IMR-90 (cell line): ENCODE measurements around the gene COL24A1. TPM values are rescaled to one million over a fixed set of nuclear protein-coding genes. Genes with fewer than 3 reads are reported as not detected.

Experiments used
- ATAC-seq: fragments of 200-7000 bp; cut with Tn5 transposase; 2 replicates; pipeline ENCODE4 v1.9.1; 2020; ENCODE audit warnings: low read depth, mild to moderate bottlenecking, moderate library complexity
- BruUV-seq: library from RNA; stranded (reverse); fragments of 400-500 nt; replicated peaks from 2 replicates; lab custom pipeline; 2021; lab: Mats Ljungman, UMichigan
- CTCF ChIA-PET: fragments of 300-600 bp; formaldehyde crosslinking; extraction: SDS; loops from one replicate; lab custom pipeline; 2021; ENCODE audit warnings: antibody characterized with exemption; lab: Yijun Ruan, JAX
- POLR2A ChIA-PET: fragments of 300-600 bp; sonication (Branson Sonifier 250); formaldehyde crosslinking; loops from one replicate; lab custom pipeline; 2022; ENCODE audit warnings: antibody characterized with exemption; ENCODE audit not compliant: unreplicated experiment; lab: Charles Lee
- DNase-seq: peaks from one replicate; pipeline ENCODE4 v3.0.0; 2013
- H2AFZ ChIP-seq: replicated peaks from 2 replicates; pipeline ENCODE3; 2013; ENCODE audit warnings: low read length, mild to moderate bottlenecking; ENCODE audit not compliant: poor library complexity
- H2AK5ac ChIP-seq: 2 replicates; pipeline ENCODE4 v1.6.1; 2013; ENCODE audit warnings: low read depth, low read length, inconsistent platforms
- H2AK9ac ChIP-seq: replicated peaks from 2 replicates; pipeline ENCODE3; 2013; ENCODE audit warnings: mild to moderate bottlenecking, low read depth, low read length, moderate library complexity; ENCODE audit not compliant: poor library complexity
- H2BK120ac ChIP-seq: 2 replicates; pipeline ENCODE4 v1.6.1; 2013; ENCODE audit warnings: low read depth, low read length, inconsistent platforms
- H2BK15ac ChIP-seq: 3 replicates; pipeline ENCODE4 v1.6.1; 2013; ENCODE audit warnings: low read depth, low read length, inconsistent platforms
- H2BK20ac ChIP-seq: 2 replicates; pipeline ENCODE4 v1.6.1; 2013; ENCODE audit warnings: low read depth, mild to moderate bottlenecking, inconsistent platforms, low read length, moderate library complexity
- H2BK5ac ChIP-seq: 2 replicates; pipeline ENCODE4 v1.6.1; 2013; ENCODE audit warnings: mild to moderate bottlenecking, low read depth, low read length, inconsistent platforms; ENCODE audit not compliant: poor library complexity, severe bottlenecking
- H3K14ac ChIP-seq: replicated peaks from 2 replicates; pipeline ENCODE4 v1.6.1; 2013; ENCODE audit warnings: low read depth, low read length, inconsistent platforms
- H3K18ac ChIP-seq: 2 replicates; pipeline ENCODE4 v1.6.1; 2013; ENCODE audit warnings: low read depth, low read length, control low read depth
- H3K23ac ChIP-seq: 2 replicates; pipeline ENCODE4 v1.6.1; 2013; ENCODE audit warnings: low read depth, low read length, inconsistent platforms
- H3K27ac ChIP-seq: 2 replicates; pipeline ENCODE4 v1.5.1; 2013; ENCODE audit warnings: mild to moderate bottlenecking, control low read depth, low read length; ENCODE audit not compliant: insufficient read depth
- H3K27me3 ChIP-seq: 2 replicates; pipeline ENCODE4 v1.6.1; 2013; ENCODE audit warnings: low read length; ENCODE audit not compliant: control insufficient read depth, insufficient read depth
- H3K36me3 ChIP-seq: 2 replicates; pipeline ENCODE4 v1.6.1; 2013; ENCODE audit warnings: low read length, mixed read lengths; ENCODE audit not compliant: control insufficient read depth, insufficient read depth
- H3K4ac ChIP-seq: 2 replicates; pipeline ENCODE4 v1.6.1; 2013; ENCODE audit warnings: low read depth, low read length, inconsistent platforms
- H3K4me1 ChIP-seq: 2 replicates; pipeline ENCODE4 v1.6.1; 2013; ENCODE audit warnings: low read length, mixed read lengths; ENCODE audit not compliant: control insufficient read depth, insufficient read depth
- H3K4me2 ChIP-seq: 2 replicates; pipeline ENCODE4 v1.6.1; 2013; ENCODE audit warnings: low read depth, mild to moderate bottlenecking, control low read depth, low read length, moderate library complexity
- H3K4me3 ChIP-seq: 2 replicates; pipeline ENCODE4 v1.5.1; 2013; ENCODE audit warnings: low read depth, mild to moderate bottlenecking, control low read depth, low read length, moderate library complexity; ENCODE audit not compliant: insufficient read depth
- H3K56ac ChIP-seq: 2 replicates; pipeline ENCODE4 v1.6.1; 2013; ENCODE audit warnings: low read length, inconsistent platforms; ENCODE audit not compliant: insufficient read depth; ENCODE audit errors: extremely low read depth
- H3K79me1 ChIP-seq, 2 experiments: 2 replicates each; pipeline ENCODE4 v1.6.1; 2013; ENCODE audit warnings: low read length in 2 of 2, inconsistent platforms in 1 of 2, low read depth in 1 of 2
- H3K9ac ChIP-seq: 2 replicates; pipeline ENCODE4 v1.6.1; 2013; ENCODE audit warnings: low read depth, low read length, control low read depth
- H3K9me1 ChIP-seq: 2 replicates; pipeline ENCODE4 v1.6.1; 2013; ENCODE audit warnings: low read length, inconsistent platforms; ENCODE audit not compliant: insufficient read depth
- H3K9me3 ChIP-seq: 2 replicates; pipeline ENCODE4 v1.6.1; 2013; ENCODE audit warnings: low read length; ENCODE audit not compliant: control insufficient read depth, insufficient read depth
- H4K20me1 ChIP-seq: 2 replicates; pipeline ENCODE4 v1.6.1; 2013; ENCODE audit warnings: low read length, inconsistent platforms; ENCODE audit not compliant: insufficient read depth
- H4K5ac ChIP-seq: 2 replicates; pipeline ENCODE4 v1.6.1; 2013; ENCODE audit warnings: mild to moderate bottlenecking, low read depth, low read length, control low read depth
- H4K8ac ChIP-seq, 2 experiments: 2 replicates each; pipeline ENCODE4 v1.6.1; 2013; ENCODE audit warnings: low read depth in 2 of 2, low read length in 2 of 2, control low read depth in 1 of 2, inconsistent platforms in 1 of 2
- H4K91ac ChIP-seq: 2 replicates; pipeline ENCODE4 v1.6.1; 2013; ENCODE audit warnings: low read depth, low read length, inconsistent platforms; ENCODE audit not compliant: insufficient read depth
- BHLHE40 ChIP-seq: fragments of 150-350 bp; IDR thresholded peaks from 2 replicates; pipeline ENCODE4 v1.6.1; 2016; ENCODE audit warnings: mild to moderate bottlenecking, low read depth, low read length
- CEBPB ChIP-seq: IDR thresholded peaks from 2 replicates; pipeline ENCODE4 v1.6.1; 2012; ENCODE audit warnings: low read depth, low read length, improper control_type of control experiment
- CHD1 ChIP-seq: IDR thresholded peaks from 2 replicates; pipeline ENCODE4 v1.6.1; 2012; ENCODE audit warnings: low read depth, low read length, improper control_type of control experiment
- FOS ChIP-seq: fragments of 150-350 bp; IDR thresholded peaks from 2 replicates; pipeline ENCODE4 v1.6.1; 2016; ENCODE audit warnings: low read depth, low read length
- MAFK ChIP-seq: IDR thresholded peaks from 2 replicates; pipeline ENCODE4 v1.6.1; 2012; ENCODE audit warnings: low read depth, low read length, improper control_type of control experiment
- MAZ ChIP-seq: IDR thresholded peaks from 2 replicates; pipeline ENCODE4 v1.6.1; 2012; ENCODE audit warnings: low read depth, mild to moderate bottlenecking, low read length, improper control_type of control experiment, moderate library complexity, borderline replicate concordance
- MXI1 ChIP-seq: IDR thresholded peaks from 2 replicates; pipeline ENCODE4 v1.6.1; 2012; ENCODE audit warnings: low read depth, mild to moderate bottlenecking, low read length, moderate library complexity, borderline replicate concordance
- NFE2L2 ChIP-seq: fragments of 150-350 bp; IDR thresholded peaks from 2 replicates; pipeline ENCODE4 v1.6.1; 2016; ENCODE audit warnings: low read depth, mild to moderate bottlenecking, low read length
- POLR2A ChIP-seq: IDR thresholded peaks from 2 replicates; pipeline ENCODE4 v1.6.1; 2012; ENCODE audit warnings: mild to moderate bottlenecking, low read depth, low read length
- RAD21 ChIP-seq: IDR thresholded peaks from 2 replicates; pipeline ENCODE4 v1.6.1; 2012; ENCODE audit warnings: low read length, improper control_type of control experiment
- RCOR1 ChIP-seq: IDR thresholded peaks from 2 replicates; pipeline ENCODE4 v1.6.1; 2012; ENCODE audit warnings: mild to moderate bottlenecking, low read length, improper control_type of control experiment; ENCODE audit not compliant: insufficient replicate concordance
- RFX5 ChIP-seq: IDR thresholded peaks from 2 replicates; pipeline ENCODE4 v1.8.0; 2012; ENCODE audit warnings: low read depth, mild to moderate bottlenecking, low read length, moderate library complexity
- SMC3 ChIP-seq: fragments of 150-350 bp; IDR thresholded peaks from 2 replicates; pipeline ENCODE4 v1.6.1; 2016; ENCODE audit warnings: low read depth, mild to moderate bottlenecking, antibody characterized with exemption, low read length, moderate library complexity
- WGBS, 2 experiments: methylation state at CpG; one replicate each; pipeline versions ENCODE4 v1.1.5 to v1.1.7; 2013; ENCODE audit warnings: missing lambda C conversion rate in 2 of 2; ENCODE audit not compliant: insufficient read length in 1 of 2; ENCODE audit errors: extremely low coverage in 2 of 2; 5-methylcytosine and 5-hydroxymethylcytosine counted together
- dilution Hi-C: fragments of 300-500 bp; cut with HindIII; formaldehyde crosslinking; loops from one replicate; pipeline ENCODE4 v1.14.3; 2018; ENCODE audit warnings: low sequenced_read_pairs; ENCODE audit not compliant: unreplicated experiment
- in situ Hi-C: fragments of 300-500 bp; cut with MboI; formaldehyde crosslinking; loops from 3 replicates; pipeline ENCODE4 v1.14.3; 2019; ENCODE audit warnings: low sequenced_read_pairs, inconsistent platforms, mixed read lengths
- intact Hi-C: fragments of 100-400 bp; cut with micrococcal nuclease; formaldehyde crosslinking; loops from 2 replicates; pipeline ENCODE4 v1.10.0; 2022
- polyA plus RNA-seq, 3 experiments: library from polyadenylated mRNA; depleted of rRNA; stranded (reverse); fragments of >200 nt; gene quantifications; 2 replicates each; pipeline ENCODE4 v1.2.3, GENCODE V29; 2012; ENCODE audit warnings: low replicate concordance in 1 of 3
- total RNA-seq: library from RNA; depleted of rRNA; stranded (reverse); fragments of >200 nt; gene quantifications from 2 replicates; pipeline ENCODE4 v1.2.3, GENCODE V29; 2012
- TF ChIP-seq, protein P1 (sequence below): fragments of 150-350 bp; IDR thresholded peaks from 2 replicates; pipeline ENCODE4 v1.6.1; 2016; ENCODE audit warnings: low read depth, mild to moderate bottlenecking, low read length, moderate library complexity, borderline replicate concordance
- TF ChIP-seq, protein P2 (sequence below): conservative IDR thresholded peaks from 2 replicates; pipeline ENCODE4 v1.5.1; 2012; ENCODE audit warnings: mild to moderate bottlenecking, low read depth, low read length, improper control_type of control experiment

COL24A1 gene
- total and polyA plus RNA-seq, 2 of the 4 experiments (the other 2 are of a cell fraction), result 1.4 to 2.2 TPM

DNA sequence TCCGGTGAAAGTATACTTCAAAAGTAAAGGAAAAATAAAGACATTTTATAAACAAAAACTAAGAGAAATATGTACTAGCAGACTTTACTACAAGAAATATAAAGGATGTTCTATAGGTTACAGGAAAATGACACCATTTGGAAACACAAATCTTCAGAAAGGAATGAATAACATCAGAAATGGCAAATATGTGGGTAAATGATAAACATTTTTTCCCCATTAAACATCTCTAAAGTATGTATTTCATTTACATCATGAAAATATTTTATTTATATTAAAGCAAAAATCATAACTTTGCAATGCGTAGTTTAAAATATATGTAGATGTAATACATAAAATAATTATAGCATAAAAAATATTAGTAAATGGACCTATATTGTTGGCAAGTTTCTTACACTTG lies 264.2 kb downstream of the COL24A1 start:
- Histone ChIP-seq H4K8ac (no peak overlapping the region), H3K14ac (no peak overlapping the region), H3K9me1 (no peaks in the 10 kb centered on the region), H2AK9ac (no peak overlapping the region), H3K4ac (no peak overlapping the region), H3K4me2 (no peak overlapping the region), H3K4me3 (no peak overlapping the region), H3K4me1 (no peaks in the 10 kb centered on the region), H3K56ac (no peak overlapping the region), H3K79me1 (no peaks in the 10 kb centered on the region), H4K91ac (no peak overlapping the region), H2BK5ac (no peak overlapping the region), H3K27me3 (no peaks in the 10 kb centered on the region), H2BK120ac (no peak overlapping the region), H2AK5ac (no peak overlapping the region), H3K9me3 (no peaks in the 10 kb centered on the region), H3K23ac (no peak overlapping the region), H2AFZ (no peak overlapping the region), H4K5ac (no peak overlapping the region), H2BK20ac (no peak overlapping the region), H2BK15ac (no peak overlapping the region), H4K20me1 (no peaks in the 10 kb centered on the region), H3K9ac (no peak overlapping the region), H3K27ac (no peak overlapping the region), H3K18ac (no peak overlapping the region), H3K36me3 (no peaks in the 10 kb centered on the region)
- no TSS peak for BruUV-seq
- dilution Hi-C loops, result no loop called here
- ATAC-seq (0 out of 2 replicates have a peak, but pooled peaks have one; percentile 27), DNase-seq (peak; percentile 2)
- ChIA-PET POLR2A (no interaction called here), CTCF (no interaction called here)
- intact Hi-C loops, result loop anchor here (5.0 kb wide), 1 partner anchor 465 kb away; no protein-coding TSS in a partner anchor
- in situ Hi-C loops, result loop anchor here (5.0 to 25.0 kb wide), 3 partner anchors 180 to 462 kb away; partner anchors contain the start of gene ZNHIT6
- WGBS, 2 experiments, result no CpG with 5 or more reads among the region's 2 CpGs
- TF ChIP-seq MAFK (no peak), FOS (no peak), MAZ (no peak), RCOR1 (no peak), RFX5 (no peak), NFE2L2 (no peak), CHD1 (no peak), SMC3 (no peak), RAD21 (no peak), POLR2A (no peak), CEBPB (no peak), BHLHE40 (no peak), MXI1 (no peak)
- TF ChIP-seq, protein P1, sequence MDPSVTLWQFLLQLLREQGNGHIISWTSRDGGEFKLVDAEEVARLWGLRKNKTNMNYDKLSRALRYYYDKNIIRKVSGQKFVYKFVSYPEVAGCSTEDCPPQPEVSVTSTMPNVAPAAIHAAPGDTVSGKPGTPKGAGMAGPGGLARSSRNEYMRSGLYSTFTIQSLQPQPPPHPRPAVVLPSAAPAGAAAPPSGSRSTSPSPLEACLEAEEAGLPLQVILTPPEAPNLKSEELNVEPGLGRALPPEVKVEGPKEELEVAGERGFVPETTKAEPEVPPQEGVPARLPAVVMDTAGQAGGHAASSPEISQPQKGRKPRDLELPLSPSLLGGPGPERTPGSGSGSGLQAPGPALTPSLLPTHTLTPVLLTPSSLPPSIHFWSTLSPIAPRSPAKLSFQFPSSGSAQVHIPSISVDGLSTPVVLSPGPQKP, result no peak
- TF ChIP-seq, protein P2, sequence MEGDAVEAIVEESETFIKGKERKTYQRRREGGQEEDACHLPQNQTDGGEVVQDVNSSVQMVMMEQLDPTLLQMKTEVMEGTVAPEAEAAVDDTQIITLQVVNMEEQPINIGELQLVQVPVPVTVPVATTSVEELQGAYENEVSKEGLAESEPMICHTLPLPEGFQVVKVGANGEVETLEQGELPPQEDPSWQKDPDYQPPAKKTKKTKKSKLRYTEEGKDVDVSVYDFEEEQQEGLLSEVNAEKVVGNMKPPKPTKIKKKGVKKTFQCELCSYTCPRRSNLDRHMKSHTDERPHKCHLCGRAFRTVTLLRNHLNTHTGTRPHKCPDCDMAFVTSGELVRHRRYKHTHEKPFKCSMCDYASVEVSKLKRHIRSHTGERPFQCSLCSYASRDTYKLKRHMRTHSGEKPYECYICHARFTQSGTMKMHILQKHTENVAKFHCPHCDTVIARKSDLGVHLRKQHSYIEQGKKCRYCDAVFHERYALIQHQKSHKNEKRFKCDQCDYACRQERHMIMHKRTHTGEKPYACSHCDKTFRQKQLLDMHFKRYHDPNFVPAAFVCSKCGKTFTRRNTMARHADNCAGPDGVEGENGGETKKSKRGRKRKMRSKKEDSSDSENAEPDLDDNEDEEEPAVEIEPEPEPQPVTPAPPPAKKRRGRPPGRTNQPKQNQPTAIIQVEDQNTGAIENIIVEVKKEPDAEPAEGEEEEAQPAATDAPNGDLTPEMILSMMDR, result no peak
